ENCODE results near the gene KRTAP16-1.

DNA sequence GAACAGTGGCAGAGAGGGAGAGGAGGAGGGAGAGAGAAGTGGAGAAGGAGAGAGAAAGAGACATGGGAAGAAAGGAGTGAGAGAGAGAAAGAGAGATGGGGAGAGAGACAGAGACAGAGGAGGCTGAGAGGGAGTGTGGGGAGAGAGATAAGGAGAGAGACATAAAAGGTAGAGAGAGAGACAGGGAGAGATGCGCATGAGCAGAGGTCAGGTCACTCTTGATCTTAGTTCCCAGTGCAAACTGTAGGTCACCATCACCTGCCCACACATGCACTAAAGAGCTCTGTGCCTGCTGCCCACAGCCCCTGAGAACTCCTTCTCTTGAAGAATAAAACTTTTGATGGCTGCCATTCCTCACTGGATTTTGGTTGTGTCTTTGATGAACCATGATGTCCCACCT is 26.6 kb upstream of the KRTAP16-1 start:
- TF ChIP-seq, protein P1, sequence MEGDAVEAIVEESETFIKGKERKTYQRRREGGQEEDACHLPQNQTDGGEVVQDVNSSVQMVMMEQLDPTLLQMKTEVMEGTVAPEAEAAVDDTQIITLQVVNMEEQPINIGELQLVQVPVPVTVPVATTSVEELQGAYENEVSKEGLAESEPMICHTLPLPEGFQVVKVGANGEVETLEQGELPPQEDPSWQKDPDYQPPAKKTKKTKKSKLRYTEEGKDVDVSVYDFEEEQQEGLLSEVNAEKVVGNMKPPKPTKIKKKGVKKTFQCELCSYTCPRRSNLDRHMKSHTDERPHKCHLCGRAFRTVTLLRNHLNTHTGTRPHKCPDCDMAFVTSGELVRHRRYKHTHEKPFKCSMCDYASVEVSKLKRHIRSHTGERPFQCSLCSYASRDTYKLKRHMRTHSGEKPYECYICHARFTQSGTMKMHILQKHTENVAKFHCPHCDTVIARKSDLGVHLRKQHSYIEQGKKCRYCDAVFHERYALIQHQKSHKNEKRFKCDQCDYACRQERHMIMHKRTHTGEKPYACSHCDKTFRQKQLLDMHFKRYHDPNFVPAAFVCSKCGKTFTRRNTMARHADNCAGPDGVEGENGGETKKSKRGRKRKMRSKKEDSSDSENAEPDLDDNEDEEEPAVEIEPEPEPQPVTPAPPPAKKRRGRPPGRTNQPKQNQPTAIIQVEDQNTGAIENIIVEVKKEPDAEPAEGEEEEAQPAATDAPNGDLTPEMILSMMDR (IDR thresholded peaks at IDR 0.05): no peak
- TF ChIP-seq POLR2A (IDR thresholded peaks at IDR 0.05): no peak

Measured in uterus (tissue), 2 donors.